Neural cell (in vitro differentiated cells): Measurements from ENCODE around the gene ZBTB44. TPM values are rescaled to one million over a fixed set of nuclear protein-coding genes. Genes with fewer than 3 reads are reported as not detected.

Experiments
- H2AFZ ChIP-seq: fragments of 200-600, 300-800 bp; sonication (generic), shearing (Covaris generic); 2 replicates; pipeline ENCODE4 v1.6.0; 2014; ENCODE audit warnings: low read depth, mild to moderate bottlenecking, antibody characterized with exemption, low read length, moderate library complexity
- H3F3A ChIP-seq: fragments of 200-600 bp; shearing (Covaris generic); 2 replicates; pipeline ENCODE4 v1.6.1; 2016; ENCODE audit warnings: mild to moderate bottlenecking, moderate library complexity, mixed read lengths, antibody characterized with exemption, low read length; ENCODE audit not compliant: insufficient read depth, poor library complexity, severe bottlenecking
- H3K27ac ChIP-seq: fragments of 200-600, 300-800 bp; sonication (generic), shearing (Covaris generic); 2 replicates; pipeline ENCODE4 v1.5.1; 2014; ENCODE audit warnings: mild to moderate bottlenecking, low read length, moderate library complexity
- H3K27me3 ChIP-seq: fragments of 300-800, 200-600 bp; sonication (generic), shearing (Covaris generic); 2 replicates; pipeline ENCODE4 v1.6.0; 2014; ENCODE audit warnings: mild to moderate bottlenecking, low read depth, low read length, moderate library complexity; ENCODE audit not compliant: insufficient read depth
- H3K36me3 ChIP-seq: fragments of 300-800, 200-600 bp; sonication (generic), shearing (Covaris generic); 2 replicates; pipeline ENCODE4 v1.5.1; 2014; ENCODE audit warnings: mild to moderate bottlenecking, antibody characterized with exemption, low read length, moderate library complexity; ENCODE audit not compliant: insufficient read depth
- H3K4me2 ChIP-seq: fragments of 300-800, 200-600 bp; sonication (generic), shearing (Covaris generic); 2 replicates; pipeline ENCODE4 v1.6.0; 2014; ENCODE audit warnings: mild to moderate bottlenecking, low read length
- H3K4me3 ChIP-seq: fragments of 300-800, 200-600 bp; sonication (generic), shearing (Covaris generic); 2 replicates; pipeline ENCODE4 v1.5.1; 2014; ENCODE audit warnings: mild to moderate bottlenecking, low read length, moderate library complexity
- H3K79me2 ChIP-seq: fragments of 200-600 bp; shearing (Covaris generic); replicated peaks from 2 replicates; pipeline ENCODE4 v1.6.0; 2014; ENCODE audit warnings: mild to moderate bottlenecking, low read length, moderate library complexity; ENCODE audit not compliant: insufficient read depth
- H3K9ac ChIP-seq: fragments of 300-800, 200-600 bp; sonication (generic), shearing (Covaris generic); 2 replicates; pipeline ENCODE4 v1.6.1; 2016; ENCODE audit warnings: mild to moderate bottlenecking, low read length, mixed read lengths
- H3K9me2 ChIP-seq: fragments of 200-600 bp; shearing (Covaris generic); 2 replicates; pipeline ENCODE4 v1.6.1; 2016; ENCODE audit warnings: mild to moderate bottlenecking, low read length, mixed read lengths; ENCODE audit not compliant: insufficient read depth
- H3K9me3 ChIP-seq: fragments of 200-600, 300-800 bp; sonication (generic), shearing (Covaris generic); 2 replicates; pipeline ENCODE4 v1.6.1; 2016; ENCODE audit warnings: mild to moderate bottlenecking, mixed run types, low read length, moderate library complexity, mixed read lengths
- H4K20me1 ChIP-seq: fragments of 200-600 bp; shearing (Covaris generic); 2 replicates; pipeline ENCODE4 v1.6.1; 2016; ENCODE audit warnings: mild to moderate bottlenecking, mixed run types; ENCODE audit not compliant: insufficient read depth
- CTCF ChIP-seq: fragments of 450-650 bp; IDR thresholded peaks from 2 replicates; pipeline ENCODE4 v1.5.1; 2014; ENCODE audit warnings: antibody characterized with exemption, mild to moderate bottlenecking, moderate library complexity; ENCODE audit not compliant: poor library complexity, severe bottlenecking
- EP300 ChIP-seq: fragments of 450-650 bp; conservative IDR thresholded peaks from 2 replicates; pipeline ENCODE4 v1.6.1; 2014; ENCODE audit warnings: antibody characterized with exemption, mild to moderate bottlenecking, moderate library complexity; ENCODE audit not compliant: poor library complexity, severe bottlenecking
- EZH2 ChIP-seq: fragments of 200-600, 300-800 bp; shearing (Covaris generic), sonication (generic); IDR thresholded peaks from 2 replicates; pipeline ENCODE4 v1.6.1; 2014; ENCODE audit warnings: antibody characterized with exemption, low read length, borderline replicate concordance, mild to moderate bottlenecking; ENCODE audit not compliant: insufficient read depth, poor library complexity, severe bottlenecking
- MXI1 ChIP-seq: fragments of 450-650 bp; conservative IDR thresholded peaks from 2 replicates; pipeline ENCODE4 v1.6.1; 2014; ENCODE audit warnings: antibody characterized with exemption, mild to moderate bottlenecking; ENCODE audit not compliant: poor library complexity, severe bottlenecking
- POLR2AphosphoS5 ChIP-seq: IDR thresholded peaks from 2 replicates; pipeline ENCODE4 v1.6.1; 2012
- RAD21 ChIP-seq: fragments of 450-650 bp; conservative IDR thresholded peaks from 2 replicates; pipeline ENCODE4 v1.6.1; 2014; ENCODE audit warnings: antibody characterized with exemption, mild to moderate bottlenecking, moderate library complexity
- SMC3 ChIP-seq: fragments of 450-650 bp; conservative IDR thresholded peaks from 2 replicates; pipeline ENCODE4 v1.6.1; 2014; ENCODE audit warnings: antibody characterized with exemption, mild to moderate bottlenecking, moderate library complexity; ENCODE audit not compliant: poor library complexity
- TAF1 ChIP-seq: IDR thresholded peaks from 2 replicates; pipeline ENCODE4 v1.6.1; 2012; ENCODE audit warnings: low read depth
- polyA plus RNA-seq: library from polyadenylated mRNA; depleted of rRNA; stranded (reverse); fragments of >200 nt; gene quantifications from 2 replicates; pipeline ENCODE4 v1.2.3, GENCODE V29; 2014
- TF ChIP-seq, protein P1 (sequence below): IDR thresholded peaks from 2 replicates; pipeline ENCODE4 v1.6.1; 2012; ENCODE audit warnings: borderline replicate concordance

The ZBTB44 gene
- polyA plus RNA-seq, 1 donor from 2014 or later, result 23.3 TPM

GRCh38 chr11:130192845-130193267, 121.9 kb downstream of the ZBTB44 start:
- H3K9me2 ChIP-seq, result no peaks in the 10 kb centered on the region
- no peak overlapping the region for H3K4me3 ChIP-seq
- no peaks in the 10 kb centered on the region for H3F3A ChIP-seq
- no peak overlapping the region for H3K4me2 ChIP-seq
- no peaks in the 10 kb centered on the region for H3K36me3 ChIP-seq
- no peak overlapping the region for H3K9ac ChIP-seq
- no peaks in the 10 kb centered on the region for H3K27me3 ChIP-seq
- H2AFZ ChIP-seq, result no peak overlapping the region
- no peaks in the 10 kb centered on the region for H4K20me1 ChIP-seq
- TF ChIP-seq TAF1 (no peak), EZH2 (no peak), RAD21 (no peak), SMC3 (no peak), EP300 (no peak), MXI1 (no peak), POLR2AphosphoS5 (no peak), CTCF (no peak)
- TF ChIP-seq, protein P1, sequence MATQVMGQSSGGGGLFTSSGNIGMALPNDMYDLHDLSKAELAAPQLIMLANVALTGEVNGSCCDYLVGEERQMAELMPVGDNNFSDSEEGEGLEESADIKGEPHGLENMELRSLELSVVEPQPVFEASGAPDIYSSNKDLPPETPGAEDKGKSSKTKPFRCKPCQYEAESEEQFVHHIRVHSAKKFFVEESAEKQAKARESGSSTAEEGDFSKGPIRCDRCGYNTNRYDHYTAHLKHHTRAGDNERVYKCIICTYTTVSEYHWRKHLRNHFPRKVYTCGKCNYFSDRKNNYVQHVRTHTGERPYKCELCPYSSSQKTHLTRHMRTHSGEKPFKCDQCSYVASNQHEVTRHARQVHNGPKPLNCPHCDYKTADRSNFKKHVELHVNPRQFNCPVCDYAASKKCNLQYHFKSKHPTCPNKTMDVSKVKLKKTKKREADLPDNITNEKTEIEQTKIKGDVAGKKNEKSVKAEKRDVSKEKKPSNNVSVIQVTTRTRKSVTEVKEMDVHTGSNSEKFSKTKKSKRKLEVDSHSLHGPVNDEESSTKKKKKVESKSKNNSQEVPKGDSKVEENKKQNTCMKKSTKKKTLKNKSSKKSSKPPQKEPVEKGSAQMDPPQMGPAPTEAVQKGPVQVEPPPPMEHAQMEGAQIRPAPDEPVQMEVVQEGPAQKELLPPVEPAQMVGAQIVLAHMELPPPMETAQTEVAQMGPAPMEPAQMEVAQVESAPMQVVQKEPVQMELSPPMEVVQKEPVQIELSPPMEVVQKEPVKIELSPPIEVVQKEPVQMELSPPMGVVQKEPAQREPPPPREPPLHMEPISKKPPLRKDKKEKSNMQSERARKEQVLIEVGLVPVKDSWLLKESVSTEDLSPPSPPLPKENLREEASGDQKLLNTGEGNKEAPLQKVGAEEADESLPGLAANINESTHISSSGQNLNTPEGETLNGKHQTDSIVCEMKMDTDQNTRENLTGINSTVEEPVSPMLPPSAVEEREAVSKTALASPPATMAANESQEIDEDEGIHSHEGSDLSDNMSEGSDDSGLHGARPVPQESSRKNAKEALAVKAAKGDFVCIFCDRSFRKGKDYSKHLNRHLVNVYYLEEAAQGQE, result no peak
- no peaks in the 10 kb centered on the region for H3K79me2 ChIP-seq
- H3K27ac ChIP-seq, result no peak overlapping the region
- H3K9me3 ChIP-seq, result no peaks in the 10 kb centered on the region

GRCh38 chr11:130191896-130192295, 122.8 kb downstream of the ZBTB44 start:
- no peak overlapping the region for H3K4me3 ChIP-seq
- H3K27ac ChIP-seq, result no peak overlapping the region
- no peaks in the 10 kb centered on the region for H3K9me2 ChIP-seq
- H3K79me2 ChIP-seq, result no peaks in the 10 kb centered on the region
- no peaks in the 10 kb centered on the region for H4K20me1 ChIP-seq
- no peaks in the 10 kb centered on the region for H3K9me3 ChIP-seq
- H3K27me3 ChIP-seq, result no peaks in the 10 kb centered on the region
- H3F3A ChIP-seq, result no peaks in the 10 kb centered on the region
- H3K36me3 ChIP-seq, result no peaks in the 10 kb centered on the region
- no peak overlapping the region for H3K9ac ChIP-seq
- no peak overlapping the region for H3K4me2 ChIP-seq
- H2AFZ ChIP-seq, result no peak overlapping the region
- TF ChIP-seq EZH2, result no peak
- TF ChIP-seq TAF1, result no peak
- TF ChIP-seq CTCF, result no peak
- TF ChIP-seq RAD21, result no peak
- no peak for TF ChIP-seq POLR2AphosphoS5
- TF ChIP-seq, protein P1, result no peak
- no peak for TF ChIP-seq SMC3
- no peak for TF ChIP-seq EP300
- no peak for TF ChIP-seq MXI1
